Measurements from ENCODE around the gene ZSWIM5.

The ZSWIM5 gene

GRCh38 chr1:45012639-45013278 is 193.6 kb downstream of the ZSWIM5 start (continued):
- TF ChIP-seq, protein P1, sequence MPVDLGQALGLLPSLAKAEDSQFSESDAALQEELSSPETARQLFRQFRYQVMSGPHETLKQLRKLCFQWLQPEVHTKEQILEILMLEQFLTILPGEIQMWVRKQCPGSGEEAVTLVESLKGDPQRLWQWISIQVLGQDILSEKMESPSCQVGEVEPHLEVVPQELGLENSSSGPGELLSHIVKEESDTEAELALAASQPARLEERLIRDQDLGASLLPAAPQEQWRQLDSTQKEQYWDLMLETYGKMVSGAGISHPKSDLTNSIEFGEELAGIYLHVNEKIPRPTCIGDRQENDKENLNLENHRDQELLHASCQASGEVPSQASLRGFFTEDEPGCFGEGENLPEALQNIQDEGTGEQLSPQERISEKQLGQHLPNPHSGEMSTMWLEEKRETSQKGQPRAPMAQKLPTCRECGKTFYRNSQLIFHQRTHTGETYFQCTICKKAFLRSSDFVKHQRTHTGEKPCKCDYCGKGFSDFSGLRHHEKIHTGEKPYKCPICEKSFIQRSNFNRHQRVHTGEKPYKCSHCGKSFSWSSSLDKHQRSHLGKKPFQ (tag by site-specific recombination; IDR thresholded peaks at IDR 0.05): no peak
- TF ChIP-seq ZNF501 (tag by site-specific recombination; IDR thresholded peaks at IDR 0.05): no peak
- TF ChIP-seq EGR2 (tag by site-specific recombination; IDR thresholded peaks at IDR 0.05; ENCODE audit: low read depth): peak; percentile 76
- TF ChIP-seq ZNF843 (tag by site-specific recombination; IDR thresholded peaks at IDR 0.05): no peak
- peak; percentile 52 for TF ChIP-seq SP2 (tag by site-specific recombination; IDR thresholded peaks at IDR 0.05)
- TF ChIP-seq ZSCAN23 (tag by site-specific recombination; IDR thresholded peaks at IDR 0.05): no peak
- TF ChIP-seq HOXC10 (CRISPR knock-in tag; IDR thresholded peaks at IDR 0.05): no peak
- TF ChIP-seq ZNF561 (tag by site-specific recombination; IDR thresholded peaks at IDR 0.05; ENCODE audit: borderline replicate concordance): no peak
- TF ChIP-seq ZNF398 (tag by site-specific recombination; IDR thresholded peaks at IDR 0.05): peak; percentile 38; the same call in 1 of the 2 replicates
- TF ChIP-seq ZNF626 (tag by site-specific recombination; IDR thresholded peaks at IDR 0.05): no peak
- TF ChIP-seq ZNF169 (tag by site-specific recombination; IDR thresholded peaks at IDR 0.05): no peak
- no peak for TF ChIP-seq ZBTB10 (tag by site-specific recombination; IDR thresholded peaks at IDR 0.05)
- no peak for TF ChIP-seq ZSCAN16 (tag by site-specific recombination; IDR thresholded peaks at IDR 0.05)
- no peak for TF ChIP-seq SP7 (tag by site-specific recombination; IDR thresholded peaks at IDR 0.05)
- TF ChIP-seq, protein P2, sequence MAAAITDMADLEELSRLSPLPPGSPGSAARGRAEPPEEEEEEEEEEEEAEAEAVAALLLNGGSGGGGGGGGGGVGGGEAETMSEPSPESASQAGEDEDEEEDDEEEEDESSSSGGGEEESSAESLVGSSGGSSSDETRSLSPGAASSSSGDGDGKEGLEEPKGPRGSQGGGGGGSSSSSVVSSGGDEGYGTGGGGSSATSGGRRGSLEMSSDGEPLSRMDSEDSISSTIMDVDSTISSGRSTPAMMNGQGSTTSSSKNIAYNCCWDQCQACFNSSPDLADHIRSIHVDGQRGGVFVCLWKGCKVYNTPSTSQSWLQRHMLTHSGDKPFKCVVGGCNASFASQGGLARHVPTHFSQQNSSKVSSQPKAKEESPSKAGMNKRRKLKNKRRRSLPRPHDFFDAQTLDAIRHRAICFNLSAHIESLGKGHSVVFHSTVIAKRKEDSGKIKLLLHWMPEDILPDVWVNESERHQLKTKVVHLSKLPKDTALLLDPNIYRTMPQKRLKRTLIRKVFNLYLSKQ (tag by site-specific recombination; IDR thresholded peaks at IDR 0.05; ENCODE audit: borderline replicate concordance): no peak
- no peak; the same call in 1 of the 2 replicates for TF ChIP-seq ZNF146 (tag by site-specific recombination; IDR thresholded peaks at IDR 0.05)
- no peak for TF ChIP-seq MYNN (tag by site-specific recombination; IDR thresholded peaks at IDR 0.05; ENCODE audit: borderline replicate concordance)
- no peak for TF ChIP-seq ZNF76 (tag by site-specific recombination; IDR thresholded peaks at IDR 0.05; ENCODE audit: borderline replicate concordance, low read depth)
- no peak for TF ChIP-seq ZNF670 (tag by site-specific recombination; IDR thresholded peaks at IDR 0.05; ENCODE audit: low read depth)
- peak; percentile 80 for TF ChIP-seq ZFHX2 (tag by site-specific recombination; conservative IDR thresholded peaks at IDR 0.05)
- TF ChIP-seq ZNF26 (tag by site-specific recombination; IDR thresholded peaks at IDR 0.05): no peak
- TF ChIP-seq MEIS1 (CRISPR knock-in tag; IDR thresholded peaks at IDR 0.05; ENCODE audit: borderline replicate concordance): no peak
- TF ChIP-seq, protein P3, sequence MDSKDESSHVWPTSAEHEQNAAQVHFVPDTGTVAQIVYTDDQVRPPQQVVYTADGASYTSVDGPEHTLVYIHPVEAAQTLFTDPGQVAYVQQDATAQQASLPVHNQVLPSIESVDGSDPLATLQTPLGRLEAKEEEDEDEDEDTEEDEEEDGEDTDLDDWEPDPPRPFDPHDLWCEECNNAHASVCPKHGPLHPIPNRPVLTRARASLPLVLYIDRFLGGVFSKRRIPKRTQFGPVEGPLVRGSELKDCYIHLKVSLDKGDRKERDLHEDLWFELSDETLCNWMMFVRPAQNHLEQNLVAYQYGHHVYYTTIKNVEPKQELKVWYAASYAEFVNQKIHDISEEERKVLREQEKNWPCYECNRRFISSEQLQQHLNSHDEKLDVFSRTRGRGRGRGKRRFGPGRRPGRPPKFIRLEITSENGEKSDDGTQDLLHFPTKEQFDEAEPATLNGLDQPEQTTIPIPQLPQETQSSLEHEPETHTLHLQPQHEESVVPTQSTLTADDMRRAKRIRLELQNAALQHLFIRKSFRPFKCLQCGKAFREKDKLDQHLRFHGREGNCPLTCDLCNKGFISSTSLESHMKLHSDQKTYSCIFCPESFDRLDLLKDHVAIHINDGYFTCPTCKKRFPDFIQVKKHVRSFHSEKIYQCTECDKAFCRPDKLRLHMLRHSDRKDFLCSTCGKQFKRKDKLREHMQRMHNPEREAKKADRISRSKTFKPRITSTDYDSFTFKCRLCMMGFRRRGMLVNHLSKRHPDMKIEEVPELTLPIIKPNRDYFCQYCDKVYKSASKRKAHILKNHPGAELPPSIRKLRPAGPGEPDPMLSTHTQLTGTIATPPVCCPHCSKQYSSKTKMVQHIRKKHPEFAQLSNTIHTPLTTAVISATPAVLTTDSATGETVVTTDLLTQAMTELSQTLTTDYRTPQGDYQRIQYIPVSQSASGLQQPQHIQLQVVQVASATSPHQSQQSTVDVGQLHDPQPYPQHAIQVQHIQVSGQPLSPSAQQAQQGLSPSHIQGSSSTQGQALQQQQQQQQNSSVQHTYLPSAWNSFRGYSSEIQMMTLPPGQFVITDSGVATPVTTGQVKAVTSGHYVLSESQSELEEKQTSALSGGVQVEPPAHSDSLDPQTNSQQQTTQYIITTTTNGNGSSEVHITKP (tag by site-specific recombination; IDR thresholded peaks at IDR 0.05): peak; percentile 8; the same call in 1 of the 2 replicates

All from HEK293 (cell line).